ENCODE measurements around the gene GALNT11.

- TF ChIP-seq SIN3A (IDR thresholded peaks at IDR 0.05; ENCODE audit: borderline replicate concordance, insufficient read depth, low read length) (no peak), POLR2AphosphoS5 (IDR thresholded peaks at IDR 0.05; ENCODE audit: low read depth, low read length) (no peak), REST (IDR thresholded peaks at IDR 0.05; ENCODE audit: insufficient read depth in 1 of 2, low read depth in 2 of 2, low read length in 2 of 2) (no peak), TAF1 (IDR thresholded peaks at IDR 0.05; ENCODE audit: borderline replicate concordance, insufficient read depth, low read length) (no peak), FOXP2 (optimal IDR thresholded peaks at IDR 0.05; ENCODE audit: borderline replicate concordance, extremely low read depth, extremely low read length, insufficient read depth) (no peak)
These were observed 47.9 kb downstream of the GALNT11 start for GRCh38 chr7:152073352-152073751.

Data from PFSK-1 (cell line).